ENCODE measurements around the gene S100A6.

DNA sequence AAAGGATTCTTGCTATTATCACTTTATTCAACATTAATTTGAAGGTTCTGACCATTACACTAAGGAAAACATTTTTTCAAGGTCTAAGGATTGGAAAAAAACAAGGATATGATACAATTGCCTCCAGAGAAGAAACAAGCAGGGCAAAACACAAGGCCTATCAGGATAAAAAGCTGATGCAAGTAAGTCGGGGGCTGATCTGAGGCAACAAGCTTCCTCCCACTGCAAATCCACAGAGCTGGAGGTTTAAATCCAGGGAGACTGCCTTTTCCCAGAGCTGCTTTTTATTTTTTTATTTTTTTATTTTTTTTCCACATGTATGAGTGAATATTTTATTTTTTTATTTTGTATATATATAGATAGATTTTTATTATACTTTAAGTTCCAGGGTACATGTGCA lies 49.2 kb upstream of the S100A6 start:
- TF ChIP-seq, protein P1, sequence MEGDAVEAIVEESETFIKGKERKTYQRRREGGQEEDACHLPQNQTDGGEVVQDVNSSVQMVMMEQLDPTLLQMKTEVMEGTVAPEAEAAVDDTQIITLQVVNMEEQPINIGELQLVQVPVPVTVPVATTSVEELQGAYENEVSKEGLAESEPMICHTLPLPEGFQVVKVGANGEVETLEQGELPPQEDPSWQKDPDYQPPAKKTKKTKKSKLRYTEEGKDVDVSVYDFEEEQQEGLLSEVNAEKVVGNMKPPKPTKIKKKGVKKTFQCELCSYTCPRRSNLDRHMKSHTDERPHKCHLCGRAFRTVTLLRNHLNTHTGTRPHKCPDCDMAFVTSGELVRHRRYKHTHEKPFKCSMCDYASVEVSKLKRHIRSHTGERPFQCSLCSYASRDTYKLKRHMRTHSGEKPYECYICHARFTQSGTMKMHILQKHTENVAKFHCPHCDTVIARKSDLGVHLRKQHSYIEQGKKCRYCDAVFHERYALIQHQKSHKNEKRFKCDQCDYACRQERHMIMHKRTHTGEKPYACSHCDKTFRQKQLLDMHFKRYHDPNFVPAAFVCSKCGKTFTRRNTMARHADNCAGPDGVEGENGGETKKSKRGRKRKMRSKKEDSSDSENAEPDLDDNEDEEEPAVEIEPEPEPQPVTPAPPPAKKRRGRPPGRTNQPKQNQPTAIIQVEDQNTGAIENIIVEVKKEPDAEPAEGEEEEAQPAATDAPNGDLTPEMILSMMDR (IDR thresholded peaks at IDR 0.05; ENCODE audit: extremely low read depth in 1 of 2, insufficient read depth in 1 of 2, low read depth in 1 of 2, low read length in 2 of 2) = no peak
- TF ChIP-seq, protein P2, sequence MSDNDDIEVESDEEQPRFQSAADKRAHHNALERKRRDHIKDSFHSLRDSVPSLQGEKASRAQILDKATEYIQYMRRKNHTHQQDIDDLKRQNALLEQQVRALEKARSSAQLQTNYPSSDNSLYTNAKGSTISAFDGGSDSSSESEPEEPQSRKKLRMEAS (IDR thresholded peaks at IDR 0.05; ENCODE audit: insufficient read depth, insufficient read length) = no peak
- no peak for TF ChIP-seq POLR2AphosphoS5 (IDR thresholded peaks at IDR 0.05; ENCODE audit: insufficient read depth, low read depth, low read length)
- TF ChIP-seq POLR2A (IDR thresholded peaks at IDR 0.05; ENCODE audit: low read depth, low read length) = no peak
- no peak for TF ChIP-seq GATA2 (IDR thresholded peaks at IDR 0.05; ENCODE audit: insufficient read depth, insufficient read length, low read depth, low read length)
- TF ChIP-seq EZH2 (IDR thresholded peaks at IDR 0.05; ENCODE audit: borderline replicate concordance, low read depth, low read length, severe bottlenecking) = no peak
